ENCODE measurements around the gene MARK3. TPM values are rescaled to one million over a fixed set of nuclear protein-coding genes. Genes with fewer than 3 reads are reported as not detected.

The MARK3 gene
- polyA plus RNA-seq, 1 donor (not counting 4 experiments of a cell fraction or from before 2014, with no cell fraction given), result 133 TPM

- peak overlapping the region; percentile 93 for H3K4me2 ChIP-seq (ENCODE audit: control insufficient read depth, extremely low read depth, insufficient read depth, low read depth, low read length)
- peak overlapping the region; percentile 71 to 96 (median 94) for H3K4me3 ChIP-seq (ENCODE audit: control insufficient read depth in 2 of 3, extremely low read depth in 1 of 3, insufficient read depth in 2 of 3, low read depth in 1 of 3, low read length in 3 of 3)
- peaks cover 22% of the 10 kb centered on the region for H3K4me1 ChIP-seq (ENCODE audit: control insufficient read depth, extremely low read depth, insufficient read depth, low read length)
- DNase-seq (ENCODE audit: low read depth, low spot score) (no peak), FAIRE-seq (no peak)
- peaks cover 1 to 6% of the 10 kb centered on the region in 2 experiments for H3K36me3 ChIP-seq (ENCODE audit: control insufficient read depth in 2 of 2, extremely low read depth in 1 of 2, insufficient read depth in 2 of 2, low read length in 2 of 2)
- H3K9ac ChIP-seq (ENCODE audit: control insufficient read depth, extremely low read depth, insufficient read depth, low read length), result peak overlapping the region; percentile 84
- H3K27ac ChIP-seq (ENCODE audit: control insufficient read depth, insufficient read depth, low read length), result peak overlapping the region; percentile 87
- dilution Hi-C loops (cut with MboI; ENCODE audit: extremely low pct_ligation_motif_present, low sequenced_read_pairs), result no loop called here
- peaks cover 2% of the 10 kb centered on the region for H3K9me1 ChIP-seq (ENCODE audit: control insufficient read depth, extremely low read depth, insufficient read depth, low read length)
- peak overlapping the region; percentile 88 for H2AFZ ChIP-seq (ENCODE audit: control insufficient read depth, low read length)
- peaks cover 15% of the 10 kb centered on the region for H4K20me1 ChIP-seq (ENCODE audit: control insufficient read depth, extremely low read depth, insufficient read depth, low read length)
- TF ChIP-seq CTCF (optimal IDR thresholded peaks at IDR 0.05 in 1 of 3, IDR thresholded peaks at IDR 0.05 in 1 of 3, conservative IDR thresholded peaks at IDR 0.05 in 1 of 3; ENCODE audit: extremely low read depth in 1 of 3, insufficient read depth in 2 of 3, low read length in 3 of 3), result no peak
- no peaks in the 10 kb centered on the region for H3K9me3 ChIP-seq (ENCODE audit: control insufficient read depth, low read depth, low read length)
- H3K27me3 ChIP-seq (ENCODE audit: control insufficient read depth, extremely low read depth, insufficient read depth, low read length), result no peaks in the 10 kb centered on the region
- H3K79me2 ChIP-seq (ENCODE audit: control insufficient read depth, insufficient read depth, low read length), result peaks cover 52% of the 10 kb centered on the region
Observed at GRCh38 chr14:103384450-103385151, 614 bp upstream of the MARK3 start.

GRCh38 chr14:103385929-103386712 lies 906 bp downstream of the MARK3 start:
- no peaks in the 10 kb centered on the region for H3K9me3 ChIP-seq (ENCODE audit: control insufficient read depth, low read depth, low read length)
- peak overlapping the region; percentile 81 for H3K4me2 ChIP-seq (ENCODE audit: control insufficient read depth, extremely low read depth, insufficient read depth, low read depth, low read length)
- TF ChIP-seq CTCF (optimal IDR thresholded peaks at IDR 0.05 in 1 of 3, IDR thresholded peaks at IDR 0.05 in 1 of 3, conservative IDR thresholded peaks at IDR 0.05 in 1 of 3; ENCODE audit: extremely low read depth in 1 of 3, insufficient read depth in 2 of 3, low read length in 3 of 3) (no peak), EZH2 (IDR thresholded peaks at IDR 0.05; ENCODE audit: low read length) (no peak)
- no peak overlapping the region for H2AFZ ChIP-seq (ENCODE audit: control insufficient read depth, low read length)
- H3K79me2 ChIP-seq (ENCODE audit: control insufficient read depth, insufficient read depth, low read length), result peaks cover 65% of the 10 kb centered on the region
- peaks cover 22% of the 10 kb centered on the region for H3K4me1 ChIP-seq (ENCODE audit: control insufficient read depth, extremely low read depth, insufficient read depth, low read length)
- peaks cover 2% of the 10 kb centered on the region for H3K9me1 ChIP-seq (ENCODE audit: control insufficient read depth, extremely low read depth, insufficient read depth, low read length)
- H3K27me3 ChIP-seq (ENCODE audit: control insufficient read depth, extremely low read depth, insufficient read depth, low read length), result no peaks in the 10 kb centered on the region
- H3K27ac ChIP-seq (ENCODE audit: control insufficient read depth, insufficient read depth, low read length), result peak overlapping the region; percentile 87
- DNase-seq (ENCODE audit: low read depth, low spot score) (no peak), FAIRE-seq (no peak)
- dilution Hi-C loops (cut with MboI; ENCODE audit: extremely low pct_ligation_motif_present, low sequenced_read_pairs), result no loop called here
- peaks cover 25% of the 10 kb centered on the region for H4K20me1 ChIP-seq (ENCODE audit: control insufficient read depth, extremely low read depth, insufficient read depth, low read length)
- H3K4me3 ChIP-seq (ENCODE audit: control insufficient read depth in 2 of 3, extremely low read depth in 1 of 3, insufficient read depth in 2 of 3, low read depth in 1 of 3, low read length in 3 of 3), result peak overlapping the region; percentile 71 to 96 (median 94)
- H3K9ac ChIP-seq (ENCODE audit: control insufficient read depth, extremely low read depth, insufficient read depth, low read length), result peak overlapping the region; percentile 84
- peaks cover 1 to 6% of the 10 kb centered on the region in 2 experiments for H3K36me3 ChIP-seq (ENCODE audit: control insufficient read depth in 2 of 2, extremely low read depth in 1 of 2, insufficient read depth in 2 of 2, low read length in 2 of 2)
